Suprapubic skin (tissue), 4 donors: ENCODE data around the gene CC2D2A. TPM values are rescaled to one million over a fixed set of nuclear protein-coding genes. Genes with fewer than 3 reads are reported as not detected.

Experiments
- DNase-seq, 2 donors: peaks; one replicate each; pipeline ENCODE4 v3.0.0-alpha.2; 2019; ENCODE audit warnings: low spot score in 2 of 2
- H3K27ac ChIP-seq: fragments of 200-600 bp; sonication (generic); one replicate; pipeline ENCODE4 v1.5.1; 2019
- H3K27me3 ChIP-seq: fragments of 200-600 bp; sonication (generic); one replicate; pipeline ENCODE4 v1.5.1; 2019
- H3K36me3 ChIP-seq: fragments of 200-600 bp; sonication (generic); one replicate; pipeline ENCODE4 v1.5.1; 2019
- H3K4me1 ChIP-seq: fragments of 200-600 bp; sonication (generic); one replicate; pipeline ENCODE4 v1.5.1; 2019
- H3K4me3 ChIP-seq: fragments of 200-600 bp; sonication (generic); one replicate; pipeline ENCODE4 v1.5.1; 2019; ENCODE audit warnings: mild to moderate bottlenecking
- H3K9me3 ChIP-seq: fragments of 200-600 bp; sonication (generic); one replicate; pipeline ENCODE4 v1.5.1; 2019
- EP300 ChIP-seq: sonication (generic); formaldehyde crosslinking; IDR thresholded peaks from one replicate; pipeline ENCODE4 v1.6.1; 2017; ENCODE audit warnings: antibody characterized with exemption
- POLR2A ChIP-seq, 2 donors: fragments of 450-650 bp; IDR thresholded peaks; one replicate each; pipeline ENCODE4 v1.6.1; 2017; ENCODE audit warnings: antibody characterized with exemption in 2 of 2, mild to moderate bottlenecking in 2 of 2, moderate library complexity in 2 of 2
- POLR2AphosphoS5 ChIP-seq, 3 donors: sonication (generic); formaldehyde crosslinking; IDR thresholded peaks; one replicate each; pipeline ENCODE4 v1.6.1; 2017; ENCODE audit warnings: antibody characterized with exemption in 3 of 3
- WGBS: methylation state at CpG from one replicate; pipeline ENCODE4 v1.1.5; 2018; 5-methylcytosine and 5-hydroxymethylcytosine counted together
- total RNA-seq, 4 donors: library from RNA; depleted of rRNA; stranded (reverse); fragments of >200 nt; gene quantifications; one replicate each; pipeline ENCODE4 v1.1.0, GENCODE V29; 2016
- TF ChIP-seq, protein P1 (sequence below), 2 donors: fragments of 200-600 bp in 1 of 2; fragments of 450-650 bp in 1 of 2; sonication (generic) in 1 of 2; IDR thresholded peaks; one replicate each; pipeline ENCODE4 v1.5.1; 2016 to 2019; ENCODE audit warnings: antibody characterized with exemption in 2 of 2, mild to moderate bottlenecking in 1 of 2, moderate library complexity in 1 of 2

CC2D2A gene
- total RNA-seq, 4 donors from 2014 or later, result 2.8 to 12.5 (median 7.9) TPM

DNA sequence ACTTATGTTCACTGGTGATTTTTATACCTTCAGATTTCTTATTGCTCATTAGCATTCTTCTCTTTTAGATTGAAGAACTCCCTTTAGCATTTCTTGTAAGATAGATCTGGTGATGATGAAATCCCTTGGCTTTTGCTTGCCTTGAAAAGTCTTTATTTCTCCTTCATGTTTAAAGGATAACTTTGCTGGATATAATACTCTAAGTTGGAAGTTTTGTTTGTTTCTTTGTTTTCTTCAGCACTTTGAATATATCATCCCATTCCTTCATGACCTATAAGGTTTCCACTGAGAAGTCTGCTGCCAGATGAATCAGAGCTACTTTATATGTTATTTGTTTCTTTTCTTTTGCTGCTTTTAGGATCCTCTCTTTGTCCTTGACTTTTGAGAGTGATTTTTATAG, 18.5 kb downstream of the CC2D2A start:
- Histone ChIP-seq H3K4me3 (no peak overlapping the region), H3K9me3 (peaks cover 11% of the 10 kb centered on the region), H3K27me3 (no peaks in the 10 kb centered on the region), H3K27ac (no peak overlapping the region), H3K36me3 (no peaks in the 10 kb centered on the region), H3K4me1 (peaks cover 3% of the 10 kb centered on the region)
- DNase-seq, result no peak
- TF ChIP-seq, protein P1, sequence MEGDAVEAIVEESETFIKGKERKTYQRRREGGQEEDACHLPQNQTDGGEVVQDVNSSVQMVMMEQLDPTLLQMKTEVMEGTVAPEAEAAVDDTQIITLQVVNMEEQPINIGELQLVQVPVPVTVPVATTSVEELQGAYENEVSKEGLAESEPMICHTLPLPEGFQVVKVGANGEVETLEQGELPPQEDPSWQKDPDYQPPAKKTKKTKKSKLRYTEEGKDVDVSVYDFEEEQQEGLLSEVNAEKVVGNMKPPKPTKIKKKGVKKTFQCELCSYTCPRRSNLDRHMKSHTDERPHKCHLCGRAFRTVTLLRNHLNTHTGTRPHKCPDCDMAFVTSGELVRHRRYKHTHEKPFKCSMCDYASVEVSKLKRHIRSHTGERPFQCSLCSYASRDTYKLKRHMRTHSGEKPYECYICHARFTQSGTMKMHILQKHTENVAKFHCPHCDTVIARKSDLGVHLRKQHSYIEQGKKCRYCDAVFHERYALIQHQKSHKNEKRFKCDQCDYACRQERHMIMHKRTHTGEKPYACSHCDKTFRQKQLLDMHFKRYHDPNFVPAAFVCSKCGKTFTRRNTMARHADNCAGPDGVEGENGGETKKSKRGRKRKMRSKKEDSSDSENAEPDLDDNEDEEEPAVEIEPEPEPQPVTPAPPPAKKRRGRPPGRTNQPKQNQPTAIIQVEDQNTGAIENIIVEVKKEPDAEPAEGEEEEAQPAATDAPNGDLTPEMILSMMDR (IDR thresholded peaks at IDR 0.05), result no peak
- TF ChIP-seq POLR2A (IDR thresholded peaks at IDR 0.05) (no peak), POLR2AphosphoS5 (IDR thresholded peaks at IDR 0.05) (no peak), EP300 (no peak)

DNA sequence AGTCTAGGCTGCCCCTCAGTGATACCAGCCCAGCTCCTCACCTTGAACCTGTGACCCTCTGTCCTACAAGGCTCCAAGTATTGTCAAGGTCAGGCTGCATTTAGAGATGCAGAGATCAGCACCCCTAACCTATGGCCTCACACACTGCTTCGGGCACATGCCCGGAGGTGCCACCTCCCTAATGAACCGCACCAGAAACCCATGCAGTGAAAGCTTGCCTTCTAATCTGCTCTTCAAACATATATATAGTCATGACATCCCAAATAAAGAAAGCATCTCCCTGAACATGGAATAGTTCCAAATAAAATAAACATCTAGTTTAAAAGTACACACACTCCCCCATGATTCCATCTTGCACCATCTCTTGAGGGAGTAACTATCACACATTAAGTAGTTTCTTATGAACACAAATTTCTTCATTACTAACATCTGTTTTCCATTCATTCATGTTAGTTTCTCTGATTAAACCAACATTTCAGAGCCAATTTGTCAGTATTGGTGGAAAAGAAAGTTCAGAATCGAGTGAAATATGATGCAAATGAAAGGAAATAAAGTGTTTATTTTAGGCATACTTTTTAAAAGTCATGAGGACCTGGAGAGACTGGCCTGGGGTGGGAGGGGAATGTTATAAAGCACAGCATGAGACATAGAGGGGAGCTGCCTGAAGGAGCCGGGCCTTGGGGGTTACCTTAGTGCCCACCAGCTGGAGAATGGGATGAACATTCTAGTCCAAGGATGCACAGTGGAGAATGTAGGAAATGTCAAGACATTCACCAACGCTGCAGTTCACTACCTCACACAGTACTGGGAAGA, 19.2 kb downstream of the CC2D2A start:
- H3K27me3 ChIP-seq, result no peaks in the 10 kb centered on the region
- no peak for DNase-seq
- H3K36me3 ChIP-seq, result no peaks in the 10 kb centered on the region
- TF ChIP-seq EP300, result no peak
- TF ChIP-seq POLR2AphosphoS5 (IDR thresholded peaks at IDR 0.05), result no peak
- no peak for TF ChIP-seq POLR2A (IDR thresholded peaks at IDR 0.05)
- TF ChIP-seq, protein P1 (IDR thresholded peaks at IDR 0.05), result no peak
- H3K4me1 ChIP-seq, result peaks cover 3% of the 10 kb centered on the region
- 81% methylated on average over 6 of the region's 6 CpGs for WGBS
- H3K9me3 ChIP-seq, result peaks cover 11% of the 10 kb centered on the region
- peak overlapping the region; percentile 74 for H3K27ac ChIP-seq
- H3K4me3 ChIP-seq, result no peak overlapping the region

DNA sequence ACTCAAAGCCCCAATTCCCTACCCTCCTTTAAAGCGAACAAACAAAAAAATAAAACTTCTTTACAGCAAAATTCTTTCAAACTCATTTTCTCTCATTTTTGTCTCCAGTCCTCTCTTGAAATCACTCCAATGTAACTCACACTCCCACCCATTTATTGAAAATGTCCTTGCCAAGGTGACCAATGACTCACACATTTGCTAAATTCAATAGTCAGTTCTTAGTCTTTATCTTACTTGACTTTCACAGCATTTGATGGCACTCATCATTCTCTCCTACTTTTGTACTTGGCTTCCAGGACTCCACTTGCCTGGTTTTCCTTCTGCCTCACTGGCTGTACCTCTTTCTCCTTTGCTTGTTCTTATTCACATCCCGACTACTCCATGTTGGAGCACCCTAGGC, 19.9 kb downstream of the CC2D2A start:
- Histone ChIP-seq H3K36me3 (no peaks in the 10 kb centered on the region), H3K4me1 (peaks cover 3% of the 10 kb centered on the region), H3K4me3 (no peak overlapping the region), H3K9me3 (peaks cover 11% of the 10 kb centered on the region), H3K27me3 (no peaks in the 10 kb centered on the region), H3K27ac (peak overlapping the region; percentile 74)
- WGBS, result 88% methylated on average over 2 of the region's 2 CpGs
- TF ChIP-seq, protein P1 (IDR thresholded peaks at IDR 0.05), result no peak
- TF ChIP-seq POLR2A (IDR thresholded peaks at IDR 0.05) (no peak), POLR2AphosphoS5 (IDR thresholded peaks at IDR 0.05) (no peak), EP300 (no peak)
- no peak for DNase-seq

DNA sequence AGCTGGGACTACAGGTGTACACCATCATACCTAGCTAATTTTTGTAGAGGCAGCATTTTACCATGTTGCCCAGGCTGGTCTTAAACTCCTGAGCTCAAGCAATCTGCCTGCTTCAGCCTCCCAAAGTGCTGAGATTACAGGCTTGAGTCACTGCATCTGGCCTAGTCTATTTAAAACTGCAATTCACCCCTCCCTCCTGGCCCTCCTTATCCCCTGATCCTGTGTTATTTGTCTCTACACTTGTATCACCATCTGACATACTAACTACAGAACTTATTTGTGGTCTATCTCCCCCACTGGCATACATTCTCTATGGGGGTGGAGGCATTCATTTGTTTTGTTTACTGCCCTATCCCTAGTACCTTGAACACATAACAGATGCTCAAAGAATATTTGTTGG, 23.7 kb downstream of the CC2D2A start:
- DNase-seq, result no peak
- no peak overlapping the region for H3K27ac ChIP-seq

DNA sequence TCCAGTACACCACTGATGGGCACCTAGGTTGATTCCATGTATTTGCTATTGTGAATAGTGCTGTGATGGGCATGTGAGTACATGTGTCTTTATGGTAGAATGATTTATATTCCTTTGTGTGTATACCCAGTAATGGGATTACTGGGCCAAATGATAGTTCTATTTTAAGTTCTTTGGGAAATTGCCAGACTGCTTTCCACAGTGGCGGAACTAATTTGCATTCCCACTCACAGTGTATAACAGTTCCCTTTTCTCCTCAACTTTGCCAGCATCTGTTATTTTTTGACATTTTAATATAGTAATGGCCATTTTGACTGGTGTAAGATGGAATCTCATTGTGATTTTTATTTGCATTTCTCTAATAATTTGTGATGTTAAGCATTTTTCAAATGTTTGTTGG, 25.9 kb downstream of the CC2D2A start:
- 48% methylated on average over 1 of the region's 1 CpG for WGBS
- Histone ChIP-seq H3K9me3 (no peaks in the 10 kb centered on the region), H3K36me3 (no peaks in the 10 kb centered on the region), H3K4me1 (peaks cover 8% of the 10 kb centered on the region), H3K27ac (no peak overlapping the region), H3K27me3 (no peaks in the 10 kb centered on the region), H3K4me3 (no peak overlapping the region)
- no peak for DNase-seq
- TF ChIP-seq POLR2A (IDR thresholded peaks at IDR 0.05) (no peak), EP300 (no peak), POLR2AphosphoS5 (IDR thresholded peaks at IDR 0.05) (no peak)
- TF ChIP-seq, protein P1 (IDR thresholded peaks at IDR 0.05), result no peak

More for the DNA sequence above, 23.7 kb downstream of the CC2D2A start:
- Histone ChIP-seq H3K27me3 (no peaks in the 10 kb centered on the region), H3K4me1 (peaks cover 9% of the 10 kb centered on the region), H3K9me3 (peaks cover 3% of the 10 kb centered on the region), H3K36me3 (no peaks in the 10 kb centered on the region), H3K4me3 (no peak overlapping the region)
- TF ChIP-seq, protein P1 (IDR thresholded peaks at IDR 0.05), result no peak
- TF ChIP-seq POLR2A (IDR thresholded peaks at IDR 0.05) (no peak), EP300 (no peak), POLR2AphosphoS5 (IDR thresholded peaks at IDR 0.05) (no peak)
